ENCODE data around the gene CCDC73. TPM values are rescaled to one million over a fixed set of nuclear protein-coding genes. Genes with fewer than 3 reads are reported as not detected.

Gene CCDC73
- total RNA-seq, 4 donors from 2014 or later, result 0.55 TPM; not detected in 3

- Histone ChIP-seq H3K36me3 (no peaks in the 10 kb centered on the region), H3K27ac (no peak overlapping the region), H3K4me1 (no peaks in the 10 kb centered on the region), H3K9me3 (no peaks in the 10 kb centered on the region), H3K4me3 (no peak overlapping the region), H3K27me3 (no peaks in the 10 kb centered on the region)
- intact Hi-C loops (cut with DNase I; ENCODE audit: low total_unique reads), result no loop called here
- DNase-seq, result no peak
- TF ChIP-seq POLR2A (IDR thresholded peaks at IDR 0.05) (no peak), CTCF (IDR thresholded peaks at IDR 0.05) (no peak)
Measured at GRCh38 chr11:32752001-32752400, 42.5 kb downstream of the CCDC73 start.

- no peaks in the 10 kb centered on the region for H3K27me3 ChIP-seq
- intact Hi-C loops (cut with DNase I; ENCODE audit: low total_unique reads), result no loop called here
- DNase-seq, result no peak
- H3K4me3 ChIP-seq, result no peak overlapping the region
- no peak for TF ChIP-seq CTCF (IDR thresholded peaks at IDR 0.05)
- no peak for TF ChIP-seq POLR2A (IDR thresholded peaks at IDR 0.05)
- H3K36me3 ChIP-seq, result no peaks in the 10 kb centered on the region
- H3K4me1 ChIP-seq, result no peaks in the 10 kb centered on the region
- H3K9me3 ChIP-seq, result no peaks in the 10 kb centered on the region
- H3K27ac ChIP-seq, result no peak overlapping the region
Measured at GRCh38 chr11:32751381-32751780, 43.1 kb downstream of the CCDC73 start.

GRCh38 chr11:32729976-32730375 is 64.5 kb downstream of the CCDC73 start:
- TF ChIP-seq POLR2A (IDR thresholded peaks at IDR 0.05) (no peak), CTCF (IDR thresholded peaks at IDR 0.05) (no peak)
- no peaks in the 10 kb centered on the region for H3K4me1 ChIP-seq
- H3K36me3 ChIP-seq, result no peaks in the 10 kb centered on the region
- H3K4me3 ChIP-seq, result no peak overlapping the region
- H3K27ac ChIP-seq, result no peak overlapping the region
- H3K27me3 ChIP-seq, result no peaks in the 10 kb centered on the region
- DNase-seq, result no peak
- no peaks in the 10 kb centered on the region for H3K9me3 ChIP-seq
- intact Hi-C loops (cut with DNase I; ENCODE audit: low total_unique reads), result no loop called here

- H3K9me3 ChIP-seq, result no peaks in the 10 kb centered on the region
- no peak overlapping the region for H3K27ac ChIP-seq
- no peaks in the 10 kb centered on the region for H3K36me3 ChIP-seq
- H3K4me3 ChIP-seq, result no peak overlapping the region
- DNase-seq, result no peak
- intact Hi-C loops (cut with DNase I; ENCODE audit: low total_unique reads), result no loop called here
- H3K27me3 ChIP-seq, result no peaks in the 10 kb centered on the region
- no peaks in the 10 kb centered on the region for H3K4me1 ChIP-seq
- TF ChIP-seq CTCF (IDR thresholded peaks at IDR 0.05) (no peak), POLR2A (IDR thresholded peaks at IDR 0.05) (no peak)
Measured at GRCh38 chr11:32723332-32723731, 71.1 kb downstream of the CCDC73 start.

- H3K27ac ChIP-seq, result no peak overlapping the region
- no peaks in the 10 kb centered on the region for H3K9me3 ChIP-seq
- H3K4me3 ChIP-seq, result no peak overlapping the region
- no peaks in the 10 kb centered on the region for H3K4me1 ChIP-seq
- DNase-seq, result no peak
- H3K27me3 ChIP-seq, result no peaks in the 10 kb centered on the region
- H3K36me3 ChIP-seq, result no peaks in the 10 kb centered on the region
- intact Hi-C loops (cut with DNase I; ENCODE audit: low total_unique reads), result no loop called here
- TF ChIP-seq CTCF (IDR thresholded peaks at IDR 0.05) (no peak), POLR2A (IDR thresholded peaks at IDR 0.05) (no peak)
Measured at GRCh38 chr11:32722255-32722654, 72.2 kb downstream of the CCDC73 start.

Measured in uterus (tissue), 4 donors.